HG02610 (cell line): ENCODE measurements around the gene GPR31.
A peak's percentile ranks its signal among the peaks of the same experiment; 100 is the strongest.
"Not testable (repeated sequence)": the region's sequence is repeated elsewhere in the genome, so short reads cannot be mapped to it uniquely, and the experiment has no call there.

Source experiments
- ATAC-seq: cut with Tn5 transposase; IDR thresholded peaks from one replicate; pipeline ENCODE4 v1.9.1; 2021; ENCODE audit warnings: mild to moderate bottlenecking, moderate library complexity; ENCODE audit not compliant: unreplicated experiment

The GPR31 gene

GRCh38 chr6:167168296-167168695 is 10.5 kb upstream of the GPR31 start:
- not testable (repeated sequence) for ATAC-seq

DNA sequence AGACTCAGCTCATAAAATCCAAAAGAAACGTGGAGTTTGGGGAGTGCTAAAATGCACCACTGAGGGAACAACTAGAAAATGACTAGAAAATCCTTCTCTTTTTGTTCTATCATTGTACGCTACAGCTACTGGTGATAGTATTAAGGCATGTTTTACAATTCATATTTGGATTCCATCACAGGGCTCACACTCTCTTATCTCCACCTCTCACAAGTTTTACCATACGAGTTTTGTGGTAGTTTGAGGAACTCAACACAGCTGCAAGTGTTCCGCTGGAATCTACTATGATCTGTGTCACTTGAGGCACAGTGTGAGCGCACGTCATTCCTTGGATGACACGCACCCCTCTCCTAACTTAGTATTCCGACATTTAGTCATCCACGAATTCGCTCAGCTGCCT is 9.9 kb upstream of the GPR31 start:
- not testable (repeated sequence) for ATAC-seq

- no peak for ATAC-seq
These were observed 8.2 kb upstream of the GPR31 start for GRCh38 chr6:167165858-167166471.

GRCh38 chr6:167164261-167164660 is 6.5 kb upstream of the GPR31 start:
- ATAC-seq, result no peak

- no peak for ATAC-seq
These were observed 5.8 kb upstream of the GPR31 start for GRCh38 chr6:167163476-167164011.

- ATAC-seq, result no peak
These were observed 4.8 kb upstream of the GPR31 start for GRCh38 chr6:167162591-167162990.

DNA sequence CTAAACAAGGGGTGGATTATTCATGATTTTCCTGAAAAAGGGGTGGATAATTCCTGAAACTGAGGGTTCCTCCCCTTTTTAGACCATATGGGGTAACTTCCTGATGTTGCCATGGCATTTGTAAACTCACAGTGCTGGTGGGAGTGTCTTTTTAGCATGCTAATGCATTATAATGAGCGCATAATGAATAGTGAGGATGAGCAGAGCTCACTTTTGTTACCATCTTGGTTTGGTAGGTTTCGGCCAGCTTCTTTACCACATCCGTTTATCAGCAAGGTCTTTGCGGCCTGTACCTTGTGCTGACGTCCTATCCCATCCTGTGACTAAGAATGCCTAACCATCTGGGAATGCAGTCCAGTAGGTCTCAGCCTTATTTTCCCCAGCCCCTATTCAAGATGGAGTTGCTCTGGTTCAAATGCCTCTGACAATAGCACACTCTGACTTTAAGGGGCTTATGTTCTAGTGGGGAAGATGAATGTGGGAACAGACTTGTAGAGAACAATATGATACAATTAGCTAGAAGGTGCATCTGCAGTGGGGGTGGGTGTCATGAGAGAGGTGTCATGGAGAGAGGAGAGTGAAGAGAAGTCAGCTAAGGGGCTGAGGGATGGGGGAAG is 4.2 kb upstream of the GPR31 start:
- ATAC-seq, result no peak

GRCh38 chr6:167157414-167157813 is 366 bp downstream of the GPR31 start:
- no peak for ATAC-seq

DNA sequence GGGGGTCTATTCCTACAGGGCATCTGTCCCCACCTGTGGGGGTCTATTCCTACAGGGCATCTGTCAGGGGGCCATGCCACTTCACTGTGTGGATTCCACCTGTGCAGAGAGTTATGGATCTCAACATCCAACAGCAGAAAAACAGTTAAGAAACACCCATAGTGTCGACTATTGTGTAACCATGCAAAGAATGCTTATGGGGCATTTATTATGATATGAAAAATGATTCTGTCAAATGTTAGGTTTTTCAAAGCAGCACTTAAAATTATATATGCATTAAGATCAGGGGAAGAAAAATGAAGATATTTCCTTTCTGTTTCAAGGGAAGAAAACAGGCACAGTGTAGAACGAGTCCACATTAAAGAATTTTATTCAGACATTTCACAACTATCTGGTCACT is 2.9 kb downstream of the GPR31 start:
- no peak for ATAC-seq

GRCh38 chr6:167154291-167154690 is 3.5 kb downstream of the GPR31 start:
- no peak for ATAC-seq

DNA sequence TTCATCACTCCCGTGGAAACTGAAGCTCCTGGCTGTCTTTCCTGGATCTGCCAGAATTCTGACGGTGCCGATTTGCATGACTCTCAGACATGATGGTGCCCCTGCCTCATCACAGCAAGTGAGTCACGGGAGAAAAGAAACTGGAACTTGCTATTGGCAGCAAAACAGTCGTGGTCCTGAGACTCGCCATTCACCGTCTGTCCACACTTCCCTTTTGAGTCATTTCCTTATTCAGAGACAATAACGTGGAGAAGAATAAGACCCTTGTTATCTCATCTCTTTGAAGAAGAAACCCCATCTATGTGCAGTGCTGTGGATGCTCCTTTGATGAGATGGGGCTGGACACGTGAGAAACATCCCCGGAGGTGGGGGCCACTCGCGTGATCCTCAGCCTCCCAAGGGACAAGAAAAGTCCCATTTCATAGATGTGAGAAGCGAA is 4.2 kb downstream of the GPR31 start:
- ATAC-seq, result peak; percentile 68

DNA sequence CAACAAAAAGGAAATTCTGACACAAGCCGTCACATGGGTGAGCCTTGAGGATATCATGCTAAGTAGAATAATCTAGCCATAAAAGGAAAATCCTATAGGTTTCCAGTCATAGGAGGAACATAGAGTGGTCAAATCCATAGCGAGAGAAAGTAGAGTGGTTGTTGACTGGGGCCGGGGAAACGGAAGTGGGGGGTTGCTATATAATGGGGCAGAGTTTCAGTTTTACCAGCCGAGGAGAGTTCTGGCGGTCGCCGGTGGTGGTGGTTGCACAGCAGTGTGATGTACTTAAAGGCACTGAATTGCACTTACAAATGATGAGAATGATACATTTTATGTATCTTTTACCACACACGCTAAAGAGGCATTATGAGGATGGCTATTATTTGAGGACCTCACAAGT is 4.9 kb downstream of the GPR31 start:
- ATAC-seq, result no peak

- no peak for ATAC-seq
These were observed 6.1 kb downstream of the GPR31 start for GRCh38 chr6:167151648-167152047.

DNA sequence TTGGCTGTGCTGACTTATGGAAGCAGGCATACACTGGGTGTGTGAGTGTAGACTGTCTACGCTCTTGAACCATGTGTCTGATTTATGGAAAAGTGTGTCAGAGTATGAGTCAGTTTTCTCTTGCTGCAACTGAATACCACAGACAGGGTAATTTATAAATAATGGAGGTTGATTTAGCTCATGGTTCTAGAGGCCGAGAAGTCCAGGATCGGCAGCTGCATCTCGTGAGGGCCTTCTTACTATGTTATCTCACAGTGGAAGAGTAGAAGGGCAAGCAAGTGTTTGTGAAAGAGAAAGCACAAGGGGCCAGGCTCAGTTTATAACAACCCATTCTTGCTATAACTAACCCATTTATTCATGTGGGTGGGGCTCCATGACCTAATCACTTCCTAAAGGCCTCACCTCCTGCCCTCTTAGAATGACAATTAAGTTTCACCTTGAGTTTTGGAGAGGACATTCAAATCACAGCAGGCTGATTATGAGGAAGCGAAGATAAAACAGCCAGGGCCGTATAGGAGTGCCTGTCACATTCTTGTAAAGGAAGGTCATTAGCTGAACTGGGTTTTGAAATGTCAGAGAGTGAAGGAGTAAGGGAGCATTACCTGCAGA is 6.7 kb downstream of the GPR31 start:
- peak; percentile 44 for ATAC-seq

DNA sequence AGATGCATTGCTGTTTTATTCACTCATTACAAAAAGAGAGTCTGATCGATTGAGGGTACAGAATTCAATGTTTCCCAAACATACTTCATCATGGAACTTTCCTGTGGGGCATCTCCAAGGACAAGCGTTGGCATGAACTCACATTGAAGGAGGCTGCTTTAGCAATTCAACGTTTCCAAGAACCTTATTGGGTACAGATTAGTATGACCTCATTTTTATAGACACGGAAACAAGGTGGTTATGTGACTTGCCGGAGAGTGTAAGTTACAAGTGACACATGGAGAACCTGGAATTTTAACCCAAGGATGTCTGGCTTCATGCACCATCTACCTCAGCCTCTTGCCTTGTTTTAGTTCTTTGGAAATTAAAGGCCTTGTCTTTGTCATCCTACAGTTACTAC is 8.8 kb downstream of the GPR31 start:
- no peak for ATAC-seq

- no peak for ATAC-seq
These were observed 9.8 kb downstream of the GPR31 start for GRCh38 chr6:167148021-167148420.

DNA sequence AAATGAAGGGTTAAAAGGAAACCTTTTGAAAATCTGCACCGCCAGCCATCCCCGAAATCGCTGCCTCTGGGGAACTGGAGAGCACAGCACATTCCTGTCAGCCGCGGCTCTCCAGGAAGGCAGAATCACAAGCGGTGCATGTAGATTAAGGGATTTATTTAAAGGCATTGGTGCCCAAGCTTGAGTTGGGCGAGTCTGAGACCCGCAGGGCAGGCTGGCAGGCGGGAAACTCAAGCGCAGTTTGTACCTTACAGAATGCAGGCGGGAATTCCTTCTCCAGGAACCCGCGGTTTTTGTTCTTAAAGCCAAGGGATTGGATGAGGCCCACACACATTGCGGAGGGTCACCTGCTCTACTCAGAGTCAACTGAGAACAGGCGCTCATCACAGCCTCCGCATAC is 10.8 kb downstream of the GPR31 start:
- ATAC-seq, result no peak

GRCh38 chr6:167146135-167146534 is 11.6 kb downstream of the GPR31 start:
- peak; percentile 41 for ATAC-seq

- no peak for ATAC-seq
These were observed 12.3 kb downstream of the GPR31 start for GRCh38 chr6:167145461-167145860.

DNA sequence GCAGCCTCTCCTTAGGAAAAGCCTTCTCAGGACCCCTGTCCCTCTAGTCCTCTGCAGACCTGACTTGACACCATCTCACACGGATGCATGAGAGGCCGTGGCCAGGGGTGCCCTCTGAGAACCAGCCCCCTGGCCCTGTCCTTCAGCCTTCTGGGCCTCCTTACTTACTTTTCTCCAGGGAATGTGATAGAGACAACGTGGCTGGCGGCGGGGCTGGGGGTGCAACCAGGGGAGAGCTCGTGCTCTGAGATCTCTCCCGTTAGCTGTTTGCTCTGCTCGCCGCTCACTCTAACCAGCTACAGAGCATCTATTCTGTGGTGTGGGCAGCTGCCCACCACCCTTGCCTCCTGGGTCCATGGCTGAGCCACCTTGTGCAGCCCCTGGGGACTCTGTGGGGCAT is 14.7 kb downstream of the GPR31 start:
- ATAC-seq, result no peak

DNA sequence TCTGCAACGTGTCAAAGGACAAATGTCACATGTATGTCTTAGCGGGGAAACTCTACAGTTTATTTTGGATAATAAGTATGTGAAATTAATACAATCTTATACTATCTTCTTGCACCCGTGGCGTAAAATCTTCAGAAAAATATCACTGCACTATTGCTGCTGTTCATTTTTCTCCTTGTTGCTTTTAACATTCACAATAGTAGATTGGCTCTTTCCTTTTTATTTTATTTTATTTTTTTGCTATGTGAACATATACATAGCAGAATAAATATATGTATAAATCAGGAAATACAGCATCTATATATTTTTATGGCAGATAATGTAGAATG is 15.4 kb downstream of the GPR31 start:
- ATAC-seq, result no peak

GRCh38 chr6:167141667-167142432 is 15.9 kb downstream of the GPR31 start:
- ATAC-seq, result peak; percentile 51
